ENCODE data around the gene SEPHS1.
"Not testable (repeated sequence)": the region's sequence is repeated elsewhere in the genome, so short reads cannot be mapped to it uniquely, and the experiment has no call there.

The SEPHS1 gene

GRCh38 chr10:13331646-13332045 lies 16.4 kb downstream of the SEPHS1 start:
- DNase-seq (ENCODE audit: insufficient read length, low spot score), result no peak
- TF ChIP-seq POU2F2 (IDR thresholded peaks at IDR 0.05; ENCODE audit: low read depth, low read length) (no peak), PAX5 (IDR thresholded peaks at IDR 0.05; ENCODE audit: insufficient read depth, low read length, severe bottlenecking) (no peak), POLR2AphosphoS5 (IDR thresholded peaks at IDR 0.05; ENCODE audit: low read depth, low read length) (no peak), SPI1 (IDR thresholded peaks at IDR 0.05; ENCODE audit: low read depth, low read length) (no peak), POLR2A (IDR thresholded peaks at IDR 0.05; ENCODE audit: low read depth, low read length) (no peak), TAF1 (IDR thresholded peaks at IDR 0.05; ENCODE audit: low read depth, low read length) (no peak)
- no peak for FAIRE-seq

GRCh38 chr10:13330980-13331379 lies 17.1 kb downstream of the SEPHS1 start:
- FAIRE-seq; DNase-seq (ENCODE audit: insufficient read length, low spot score): not testable (repeated sequence)

- FAIRE-seq, result no peak
- TF ChIP-seq SPI1 (IDR thresholded peaks at IDR 0.05; ENCODE audit: low read depth, low read length), result no peak
- TF ChIP-seq POLR2AphosphoS5 (IDR thresholded peaks at IDR 0.05; ENCODE audit: low read depth, low read length), result no peak
- no peak for TF ChIP-seq POU2F2 (IDR thresholded peaks at IDR 0.05; ENCODE audit: low read depth, low read length)
- TF ChIP-seq POLR2A (IDR thresholded peaks at IDR 0.05; ENCODE audit: low read depth, low read length), result no peak
- no peak for TF ChIP-seq TAF1 (IDR thresholded peaks at IDR 0.05; ENCODE audit: low read depth, low read length)
- no peak for TF ChIP-seq PAX5 (IDR thresholded peaks at IDR 0.05; ENCODE audit: insufficient read depth, low read length, severe bottlenecking)
- DNase-seq (ENCODE audit: insufficient read length, low spot score), result no peak
Observed at GRCh38 chr10:13329565-13329964, 18.5 kb downstream of the SEPHS1 start.

- DNase-seq (ENCODE audit: insufficient read length, low spot score), result no peak
- TF ChIP-seq POLR2A (IDR thresholded peaks at IDR 0.05; ENCODE audit: low read depth, low read length) (no peak), POU2F2 (IDR thresholded peaks at IDR 0.05; ENCODE audit: low read depth, low read length) (no peak), TAF1 (IDR thresholded peaks at IDR 0.05; ENCODE audit: low read depth, low read length) (no peak), SPI1 (IDR thresholded peaks at IDR 0.05; ENCODE audit: low read depth, low read length) (no peak), PAX5 (IDR thresholded peaks at IDR 0.05; ENCODE audit: insufficient read depth, low read length, severe bottlenecking) (no peak), POLR2AphosphoS5 (IDR thresholded peaks at IDR 0.05; ENCODE audit: low read depth, low read length) (no peak)
- no peak for FAIRE-seq
Observed at GRCh38 chr10:13328613-13329012, 19.5 kb downstream of the SEPHS1 start.

- DNase-seq (ENCODE audit: insufficient read length, low spot score) (no peak), FAIRE-seq (no peak)
- no peak for TF ChIP-seq POLR2A (IDR thresholded peaks at IDR 0.05; ENCODE audit: low read depth, low read length)
- no peak for TF ChIP-seq TAF1 (IDR thresholded peaks at IDR 0.05; ENCODE audit: low read depth, low read length)
- no peak for TF ChIP-seq SPI1 (IDR thresholded peaks at IDR 0.05; ENCODE audit: low read depth, low read length)
- TF ChIP-seq POU2F2 (IDR thresholded peaks at IDR 0.05; ENCODE audit: low read depth, low read length), result no peak
- TF ChIP-seq POLR2AphosphoS5 (IDR thresholded peaks at IDR 0.05; ENCODE audit: low read depth, low read length), result no peak
- TF ChIP-seq PAX5 (IDR thresholded peaks at IDR 0.05; ENCODE audit: insufficient read depth, low read length, severe bottlenecking), result no peak
Observed at GRCh38 chr10:13328126-13328525, 20.0 kb downstream of the SEPHS1 start.

GRCh38 chr10:13327534-13327933 lies 20.6 kb downstream of the SEPHS1 start:
- no peak for TF ChIP-seq TAF1 (IDR thresholded peaks at IDR 0.05; ENCODE audit: low read depth, low read length)
- no peak for TF ChIP-seq PAX5 (IDR thresholded peaks at IDR 0.05; ENCODE audit: insufficient read depth, low read length, severe bottlenecking)
- no peak for TF ChIP-seq POLR2A (IDR thresholded peaks at IDR 0.05; ENCODE audit: low read depth, low read length)
- TF ChIP-seq POLR2AphosphoS5 (IDR thresholded peaks at IDR 0.05; ENCODE audit: low read depth, low read length), result no peak
- no peak for TF ChIP-seq SPI1 (IDR thresholded peaks at IDR 0.05; ENCODE audit: low read depth, low read length)
- TF ChIP-seq POU2F2 (IDR thresholded peaks at IDR 0.05; ENCODE audit: low read depth, low read length), result no peak
- no peak for FAIRE-seq
- DNase-seq (ENCODE audit: insufficient read length, low spot score), result no peak

GRCh38 chr10:13322615-13323148 lies 25.4 kb downstream of the SEPHS1 start:
- no peak for TF ChIP-seq TAF1 (IDR thresholded peaks at IDR 0.05; ENCODE audit: low read depth, low read length)
- TF ChIP-seq PAX5 (IDR thresholded peaks at IDR 0.05; ENCODE audit: insufficient read depth, low read length, severe bottlenecking), result no peak
- no peak for TF ChIP-seq POLR2A (IDR thresholded peaks at IDR 0.05; ENCODE audit: low read depth, low read length)
- TF ChIP-seq SPI1 (IDR thresholded peaks at IDR 0.05; ENCODE audit: low read depth, low read length), result no peak
- no peak for TF ChIP-seq POU2F2 (IDR thresholded peaks at IDR 0.05; ENCODE audit: low read depth, low read length)
- TF ChIP-seq POLR2AphosphoS5 (IDR thresholded peaks at IDR 0.05; ENCODE audit: low read depth, low read length), result no peak
- FAIRE-seq (no peak), DNase-seq (ENCODE audit: insufficient read length, low spot score) (no peak)

GRCh38 chr10:13321576-13321975 lies 26.5 kb downstream of the SEPHS1 start:
- FAIRE-seq, result no peak

GRCh38 chr10:13319166-13319565 lies 28.9 kb downstream of the SEPHS1 start:
- FAIRE-seq, result no peak

More at GRCh38 chr10:13321576-13321975, 26.5 kb downstream of the SEPHS1 start:
- TF ChIP-seq POLR2A (IDR thresholded peaks at IDR 0.05; ENCODE audit: low read depth, low read length), result no peak
- no peak for TF ChIP-seq SPI1 (IDR thresholded peaks at IDR 0.05; ENCODE audit: low read depth, low read length)
- no peak for TF ChIP-seq POU2F2 (IDR thresholded peaks at IDR 0.05; ENCODE audit: low read depth, low read length)
- no peak for TF ChIP-seq PAX5 (IDR thresholded peaks at IDR 0.05; ENCODE audit: insufficient read depth, low read length, severe bottlenecking)
- TF ChIP-seq TAF1 (IDR thresholded peaks at IDR 0.05; ENCODE audit: low read depth, low read length), result no peak
- TF ChIP-seq POLR2AphosphoS5 (IDR thresholded peaks at IDR 0.05; ENCODE audit: low read depth, low read length), result no peak
- DNase-seq (ENCODE audit: insufficient read length, low spot score), result no peak

GRCh38 chr10:13317474-13317873 lies 30.6 kb downstream of the SEPHS1 start:
- FAIRE-seq (no peak), DNase-seq (ENCODE audit: insufficient read length, low spot score) (no peak)
- no peak for TF ChIP-seq POLR2A (IDR thresholded peaks at IDR 0.05; ENCODE audit: low read depth, low read length)
- no peak for TF ChIP-seq SPI1 (IDR thresholded peaks at IDR 0.05; ENCODE audit: low read depth, low read length)

More at GRCh38 chr10:13319166-13319565, 28.9 kb downstream of the SEPHS1 start:
- DNase-seq (ENCODE audit: insufficient read length, low spot score), result no peak
- TF ChIP-seq TAF1 (IDR thresholded peaks at IDR 0.05; ENCODE audit: low read depth, low read length) (no peak), POLR2AphosphoS5 (IDR thresholded peaks at IDR 0.05; ENCODE audit: low read depth, low read length) (no peak), SPI1 (IDR thresholded peaks at IDR 0.05; ENCODE audit: low read depth, low read length) (no peak), POLR2A (IDR thresholded peaks at IDR 0.05; ENCODE audit: low read depth, low read length) (no peak), POU2F2 (IDR thresholded peaks at IDR 0.05; ENCODE audit: low read depth, low read length) (no peak), PAX5 (IDR thresholded peaks at IDR 0.05; ENCODE audit: insufficient read depth, low read length, severe bottlenecking) (no peak)
